Spleen (tissue), 7 donors: Measurements from ENCODE around the gene JMJD1C.

Experiments used
- CTCF ChIP-seq, 11 experiments: fragments of 200-600 bp in 7 of 11; fragments of 450-650 bp in 4 of 11; sonication (generic) in 4 of 11; IDR thresholded peaks in 8 of 11; conservative IDR thresholded peaks in 3 of 11; 1 replicate in 7 of 11; 2 replicates in 4 of 11; pipeline versions ENCODE4 v1.4.0 to v1.8.0; 2016 to 2021; ENCODE audit warnings: antibody characterized with exemption in 11 of 11, inconsistent platforms in 4 of 11, mild to moderate bottlenecking in 1 of 11
- POLR2A ChIP-seq, 3 donors: fragments of 450-650 bp; IDR thresholded peaks; one replicate each; pipeline ENCODE4 v1.5.1; 2017; ENCODE audit warnings: antibody characterized with exemption in 3 of 3, mild to moderate bottlenecking in 1 of 3
- POLR2AphosphoS5 ChIP-seq, 3 donors: sonication (generic); formaldehyde crosslinking; IDR thresholded peaks; one replicate each; pipeline ENCODE4 v1.5.1; 2017; ENCODE audit warnings: antibody characterized with exemption in 3 of 3
- donor health status: DM: no; HTN: no; CAD: no; lungs with moderate emphysema.
- donor health status: DM: no; HTN: no; CAD: no.
- donor health status: DM: no; HTN: no; CAD: no.

- TF ChIP-seq POLR2A (IDR thresholded peaks at IDR 0.05), result no peak
- TF ChIP-seq CTCF (IDR thresholded peaks at IDR 0.05 in 8 of 11, conservative IDR thresholded peaks at IDR 0.05 in 3 of 11), result no peak
- TF ChIP-seq POLR2AphosphoS5 (IDR thresholded peaks at IDR 0.05), result no peak
Measured at GRCh38 chr10:63470928-63471327, 5.2 kb upstream of the JMJD1C start.
